K562 (cell line): ENCODE results near the gene THSD8. TPM values are rescaled to one million over a fixed set of nuclear protein-coding genes. Genes with fewer than 3 reads are reported as not detected.

ENCODE experiments used
- CBFB ChIP-seq: sonication (generic); formaldehyde crosslinking; IDR thresholded peaks from 2 replicates; pipeline ENCODE4 v1.4.0; 2020; ENCODE audit warnings: mild to moderate bottlenecking, missing genetic modification reagents
- CCNT2 ChIP-seq: IDR thresholded peaks from 2 replicates; pipeline ENCODE4 v1.6.1; 2011; ENCODE audit warnings: borderline replicate concordance, low read depth, mild to moderate bottlenecking, moderate library complexity, mixed read lengths, low read length; ENCODE audit not compliant: insufficient read length; ENCODE audit errors: extremely low read depth
- EP400 ChIP-seq: fragments of 450-650 bp; IDR thresholded peaks from 2 replicates; pipeline ENCODE4 v1.6.1; 2017; ENCODE audit warnings: antibody characterized with exemption, mild to moderate bottlenecking, moderate library complexity
- MEIS2 ChIP-seq: fragments of 450-650 bp; IDR thresholded peaks from 2 replicates; pipeline ENCODE4 v1.6.1; 2014; ENCODE audit warnings: mild to moderate bottlenecking; ENCODE audit not compliant: partially characterized antibody
- MXI1 ChIP-seq: IDR thresholded peaks from 2 replicates; pipeline ENCODE4 v1.6.1; 2011; ENCODE audit warnings: low read depth, mild to moderate bottlenecking, improper control_type of control experiment, low read length
- NFXL1 ChIP-seq: fragments of 450-650 bp; formaldehyde crosslinking; IDR thresholded peaks from 2 replicates; pipeline ENCODE4 v1.4.0; 2021; ENCODE audit warnings: mild to moderate bottlenecking
- PRPF4 ChIP-seq: fragments of 200-400 bp; formaldehyde crosslinking; IDR thresholded peaks from one replicate; pipeline ENCODE4 v1.6.1; 2017; ENCODE audit warnings: low read length, low read depth, mild to moderate bottlenecking; ENCODE audit not compliant: insufficient read depth, poor library complexity, severe bottlenecking
- RNF2 ChIP-seq: sonication (generic); IDR thresholded peaks from 2 replicates; pipeline ENCODE4 v1.6.1; 2016
- SMAD4 ChIP-seq: fragments of 250-450 bp; sonication (Bioruptor Pico); conservative IDR thresholded peaks from 2 replicates; pipeline ENCODE4 v1.8.0; 2021; ENCODE audit warnings: inconsistent platforms, mild to moderate bottlenecking, moderate library complexity
- SREBF1 ChIP-seq: fragments of 150-350 bp; IDR thresholded peaks from 2 replicates; pipeline ENCODE4 v1.6.1; 2014; ENCODE audit warnings: antibody characterized with exemption, low read depth, low read length, borderline replicate concordance
- ZBED1 ChIP-seq: IDR thresholded peaks from 2 replicates; pipeline ENCODE4 v1.6.1; 2014
- ZNF436 ChIP-seq: fragments of 250-450, 450-650 bp; sonication (Bioruptor Pico); formaldehyde crosslinking; IDR thresholded peaks from 2 replicates; pipeline ENCODE4 v1.7.0; 2020; ENCODE audit warnings: mild to moderate bottlenecking
- ZNF445 ChIP-seq: fragments of 250-450 bp; sonication (Bioruptor Pico); IDR thresholded peaks from 2 replicates; pipeline ENCODE4 v1.4.0; 2020; ENCODE audit warnings: low read depth, mild to moderate bottlenecking, moderate library complexity
- ZNF507 ChIP-seq: conservative IDR thresholded peaks from 2 replicates; pipeline ENCODE4 v1.6.1; 2017; ENCODE audit warnings: missing genetic modification characterization, missing compliant biosample characterization
- polyA plus RNA-seq, 8 experiments: library from polyadenylated mRNA; depleted of rRNA in 4 of 8; stranded (reverse) in 5 of 8; unstranded in 3 of 8; fragments of >200 nt; fragmentation: Nextera tagmentation in 2 of 8; fragmentation: Illumina TruSeq in 1 of 8; extraction: Ambion mirVana in 2 of 8; extraction: Trizol in 1 of 8; gene quantifications; 2 replicates each; pipeline versions ENCODE4 v1.2.1 to v1.2.3, GENCODE V29; 2011 to 2014; ENCODE audit warnings: inconsistent platforms in 1 of 8, missing spikeins in 1 of 8
- total RNA-seq, 7 experiments: library from RNA; depleted of rRNA in 6 of 7; stranded (reverse); fragments of >200 nt in 6 of 7; fragmentation: Illumina TruSeq in 2 of 7; extraction: Trizol in 2 of 7; gene quantifications; 2 replicates each; pipeline versions ENCODE4 v1.2.1 to v1.2.3, GENCODE V29; 2011 to 2021; ENCODE audit warnings: low replicate concordance in 1 of 7
- TF ChIP-seq, protein P1 (sequence below): sonication (generic); formaldehyde crosslinking; IDR thresholded peaks from 2 replicates; pipeline ENCODE4 v1.8.0; 2023; ENCODE audit warnings: mild to moderate bottlenecking, missing genetic modification reagents
- TF ChIP-seq, protein P2 (sequence below), 2 experiments: fragments of 450-650 bp; formaldehyde crosslinking in 1 of 2; IDR thresholded peaks; 2 replicates each; pipeline versions ENCODE4 v1.4.0 to v1.6.1; 2014 to 2020; ENCODE audit warnings: mild to moderate bottlenecking in 2 of 2, borderline replicate concordance in 1 of 2, low read depth in 1 of 2

Gene THSD8
- total and polyA plus RNA-seq, 9 of the 15 experiments (the other 6 are each of a cell fraction or from before 2014, with no cell fraction given): 8.4 to 42.4 (median 19.9) TPM; not detected in 2

DNA sequence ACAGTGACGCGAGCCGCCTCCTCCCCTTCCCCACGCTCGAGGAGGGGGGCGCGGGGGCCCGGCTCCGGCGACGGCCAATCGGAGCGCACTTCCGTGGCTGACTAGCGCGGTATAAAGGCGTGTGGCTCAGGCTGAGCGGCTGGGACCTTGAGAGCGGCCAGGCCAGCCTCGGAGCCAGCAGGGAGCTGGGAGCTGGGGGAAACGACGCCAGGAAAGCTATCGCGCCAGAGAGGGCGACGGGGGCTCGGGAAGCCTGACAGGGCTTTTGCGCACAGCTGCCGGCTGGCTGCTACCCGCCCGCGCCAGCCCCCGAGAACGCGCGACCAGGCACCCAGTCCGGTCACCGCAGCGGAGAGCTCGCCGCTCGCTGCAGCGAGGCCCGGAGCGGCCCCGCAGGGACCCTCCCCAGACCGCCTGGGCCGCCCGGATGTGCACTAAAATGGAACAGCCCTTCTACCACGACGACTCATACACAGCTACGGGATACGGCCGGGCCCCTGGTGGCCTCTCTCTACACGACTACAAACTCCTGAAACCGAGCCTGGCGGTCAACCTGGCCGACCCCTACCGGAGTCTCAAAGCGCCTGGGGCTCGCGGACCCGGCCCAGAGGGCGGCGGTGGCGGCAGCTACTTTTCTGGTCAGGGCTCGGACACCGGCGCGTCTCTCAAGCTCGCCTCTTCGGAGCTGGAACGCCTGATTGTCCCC, 10.4 kb upstream of the THSD8 start, which contains the start of gene JUNB (continued):
- TF ChIP-seq, protein P1, sequence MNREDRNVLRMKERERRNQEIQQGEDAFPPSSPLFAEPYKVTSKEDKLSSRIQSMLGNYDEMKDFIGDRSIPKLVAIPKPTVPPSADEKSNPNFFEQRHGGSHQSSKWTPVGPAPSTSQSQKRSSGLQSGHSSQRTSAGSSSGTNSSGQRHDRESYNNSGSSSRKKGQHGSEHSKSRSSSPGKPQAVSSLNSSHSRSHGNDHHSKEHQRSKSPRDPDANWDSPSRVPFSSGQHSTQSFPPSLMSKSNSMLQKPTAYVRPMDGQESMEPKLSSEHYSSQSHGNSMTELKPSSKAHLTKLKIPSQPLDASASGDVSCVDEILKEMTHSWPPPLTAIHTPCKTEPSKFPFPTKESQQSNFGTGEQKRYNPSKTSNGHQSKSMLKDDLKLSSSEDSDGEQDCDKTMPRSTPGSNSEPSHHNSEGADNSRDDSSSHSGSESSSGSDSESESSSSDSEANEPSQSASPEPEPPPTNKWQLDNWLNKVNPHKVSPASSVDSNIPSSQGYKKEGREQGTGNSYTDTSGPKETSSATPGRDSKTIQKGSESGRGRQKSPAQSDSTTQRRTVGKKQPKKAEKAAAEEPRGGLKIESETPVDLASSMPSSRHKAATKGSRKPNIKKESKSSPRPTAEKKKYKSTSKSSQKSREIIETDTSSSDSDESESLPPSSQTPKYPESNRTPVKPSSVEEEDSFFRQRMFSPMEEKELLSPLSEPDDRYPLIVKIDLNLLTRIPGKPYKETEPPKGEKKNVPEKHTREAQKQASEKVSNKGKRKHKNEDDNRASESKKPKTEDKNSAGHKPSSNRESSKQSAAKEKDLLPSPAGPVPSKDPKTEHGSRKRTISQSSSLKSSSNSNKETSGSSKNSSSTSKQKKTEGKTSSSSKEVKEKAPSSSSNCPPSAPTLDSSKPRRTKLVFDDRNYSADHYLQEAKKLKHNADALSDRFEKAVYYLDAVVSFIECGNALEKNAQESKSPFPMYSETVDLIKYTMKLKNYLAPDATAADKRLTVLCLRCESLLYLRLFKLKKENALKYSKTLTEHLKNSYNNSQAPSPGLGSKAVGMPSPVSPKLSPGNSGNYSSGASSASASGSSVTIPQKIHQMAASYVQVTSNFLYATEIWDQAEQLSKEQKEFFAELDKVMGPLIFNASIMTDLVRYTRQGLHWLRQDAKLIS (CRISPR knock-in tag): peak; percentile 99
- TF ChIP-seq ZNF445 (CRISPR knock-in tag) (peak; percentile 13; the same call in 1 of the 2 replicates), EP400 (peak; percentile 68; the same call in 1 of the 2 replicates), SMAD4 (peak; percentile 83), RNF2 (peak; percentile 88), SREBF1 (0 out of 2 replicates have a peak, but pooled peaks have one; percentile 2), ZBED1 (peak; percentile 93), MEIS2 (peak; percentile 84), MXI1 (peak; percentile 36; the same call in 1 of the 2 replicates), PRPF4 (peak; percentile 96), NFXL1 (CRISPR knock-in tag) (no peak), ZNF507 (tag) (no peak), CCNT2 (peak; percentile 93), CBFB (CRISPR knock-in tag) (peak; percentile 55; the same call in 1 of the 2 replicates), ZNF436 (CRISPR knock-in tag) (peak; percentile 78; the same call in 1 of the 2 replicates)
- TF ChIP-seq, protein P2, sequence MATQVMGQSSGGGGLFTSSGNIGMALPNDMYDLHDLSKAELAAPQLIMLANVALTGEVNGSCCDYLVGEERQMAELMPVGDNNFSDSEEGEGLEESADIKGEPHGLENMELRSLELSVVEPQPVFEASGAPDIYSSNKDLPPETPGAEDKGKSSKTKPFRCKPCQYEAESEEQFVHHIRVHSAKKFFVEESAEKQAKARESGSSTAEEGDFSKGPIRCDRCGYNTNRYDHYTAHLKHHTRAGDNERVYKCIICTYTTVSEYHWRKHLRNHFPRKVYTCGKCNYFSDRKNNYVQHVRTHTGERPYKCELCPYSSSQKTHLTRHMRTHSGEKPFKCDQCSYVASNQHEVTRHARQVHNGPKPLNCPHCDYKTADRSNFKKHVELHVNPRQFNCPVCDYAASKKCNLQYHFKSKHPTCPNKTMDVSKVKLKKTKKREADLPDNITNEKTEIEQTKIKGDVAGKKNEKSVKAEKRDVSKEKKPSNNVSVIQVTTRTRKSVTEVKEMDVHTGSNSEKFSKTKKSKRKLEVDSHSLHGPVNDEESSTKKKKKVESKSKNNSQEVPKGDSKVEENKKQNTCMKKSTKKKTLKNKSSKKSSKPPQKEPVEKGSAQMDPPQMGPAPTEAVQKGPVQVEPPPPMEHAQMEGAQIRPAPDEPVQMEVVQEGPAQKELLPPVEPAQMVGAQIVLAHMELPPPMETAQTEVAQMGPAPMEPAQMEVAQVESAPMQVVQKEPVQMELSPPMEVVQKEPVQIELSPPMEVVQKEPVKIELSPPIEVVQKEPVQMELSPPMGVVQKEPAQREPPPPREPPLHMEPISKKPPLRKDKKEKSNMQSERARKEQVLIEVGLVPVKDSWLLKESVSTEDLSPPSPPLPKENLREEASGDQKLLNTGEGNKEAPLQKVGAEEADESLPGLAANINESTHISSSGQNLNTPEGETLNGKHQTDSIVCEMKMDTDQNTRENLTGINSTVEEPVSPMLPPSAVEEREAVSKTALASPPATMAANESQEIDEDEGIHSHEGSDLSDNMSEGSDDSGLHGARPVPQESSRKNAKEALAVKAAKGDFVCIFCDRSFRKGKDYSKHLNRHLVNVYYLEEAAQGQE (IDR thresholded peaks at IDR 0.05; ENCODE audit: borderline replicate concordance): no peak
- TF ChIP-seq, protein P2 (CRISPR knock-in tag; IDR thresholded peaks at IDR 0.05; ENCODE audit: low read depth): peak; percentile 87
